HEK293T (cell line): ENCODE measurements around the gene OR2L8.

Experiments used
- ARNT ChIP-seq: fragments of 450-650 bp; IDR thresholded peaks from 2 replicates; pipeline ENCODE4 v1.6.1; 2017; ENCODE audit warnings: mild to moderate bottlenecking
- BHLHE40 ChIP-seq: fragments of 450-650 bp; IDR thresholded peaks from 2 replicates; pipeline ENCODE4 v1.6.1; 2016; ENCODE audit warnings: mild to moderate bottlenecking, moderate library complexity, borderline replicate concordance
- FOXA1 ChIP-seq: fragments of 450-650 bp; IDR thresholded peaks from 2 replicates; pipeline ENCODE4 v1.6.1; 2016; ENCODE audit warnings: mild to moderate bottlenecking
- FOXK2 ChIP-seq: fragments of 450-650 bp; IDR thresholded peaks from 2 replicates; pipeline ENCODE4 v1.6.1; 2016; ENCODE audit warnings: mild to moderate bottlenecking
- HDGF ChIP-seq: fragments of 450-650 bp; IDR thresholded peaks from 2 replicates; pipeline ENCODE4 v1.6.1; 2017; ENCODE audit warnings: antibody characterized with exemption, borderline replicate concordance
- NFRKB ChIP-seq: fragments of 450-650 bp; IDR thresholded peaks from 2 replicates; pipeline ENCODE4 v1.6.1; 2016; ENCODE audit warnings: mild to moderate bottlenecking, moderate library complexity
- SP1 ChIP-seq: fragments of 450-650 bp; IDR thresholded peaks from 2 replicates; pipeline ENCODE4 v1.6.1; 2017
- SUZ12 ChIP-seq: fragments of 450-650 bp; IDR thresholded peaks from 2 replicates; pipeline ENCODE4 v1.6.1; 2016; ENCODE audit warnings: mild to moderate bottlenecking
- TARDBP ChIP-seq: fragments of 450-650 bp; IDR thresholded peaks from 2 replicates; pipeline ENCODE4 v1.6.1; 2016
- TF ChIP-seq, protein P1 (sequence below): fragments of 450-650 bp; IDR thresholded peaks from 2 replicates; pipeline ENCODE4 v1.6.1; 2016

DNA sequence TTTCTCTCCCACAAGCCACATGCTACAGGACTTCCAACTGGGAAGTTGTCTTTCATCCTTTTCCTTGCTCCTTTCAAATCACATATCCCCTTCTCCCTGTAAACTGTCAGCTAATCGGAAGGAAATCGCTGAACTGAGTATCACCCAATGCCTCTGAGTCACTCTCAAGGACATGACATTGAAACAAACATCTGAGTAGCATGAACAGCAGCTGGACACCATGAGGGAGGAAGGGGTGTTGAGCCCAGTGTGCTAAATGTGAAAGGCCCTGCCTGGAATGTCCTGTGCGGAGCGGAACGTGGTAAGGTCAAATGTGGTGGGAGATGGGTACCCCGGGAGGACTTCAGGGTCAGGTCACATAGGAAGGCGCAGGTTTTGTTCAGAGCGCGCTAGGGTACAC is 23.8 kb upstream of the OR2L8 start, which contains the start of gene OR2AJ1:
- TF ChIP-seq SUZ12 (no peak), HDGF (no peak), BHLHE40 (no peak), FOXK2 (no peak), ARNT (no peak), TARDBP (no peak), NFRKB (no peak), SP1 (no peak), FOXA1 (no peak)
- TF ChIP-seq, protein P1, sequence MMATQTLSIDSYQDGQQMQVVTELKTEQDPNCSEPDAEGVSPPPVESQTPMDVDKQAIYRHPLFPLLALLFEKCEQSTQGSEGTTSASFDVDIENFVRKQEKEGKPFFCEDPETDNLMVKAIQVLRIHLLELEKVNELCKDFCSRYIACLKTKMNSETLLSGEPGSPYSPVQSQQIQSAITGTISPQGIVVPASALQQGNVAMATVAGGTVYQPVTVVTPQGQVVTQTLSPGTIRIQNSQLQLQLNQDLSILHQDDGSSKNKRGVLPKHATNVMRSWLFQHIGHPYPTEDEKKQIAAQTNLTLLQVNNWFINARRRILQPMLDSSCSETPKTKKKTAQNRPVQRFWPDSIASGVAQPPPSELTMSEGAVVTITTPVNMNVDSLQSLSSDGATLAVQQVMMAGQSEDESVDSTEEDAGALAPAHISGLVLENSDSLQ: no peak
